ENCODE results near the gene PCCA. TPM values are rescaled to one million over a fixed set of nuclear protein-coding genes. Genes with fewer than 3 reads are reported as not detected.
"Not testable (repeated sequence)": the region's sequence is repeated elsewhere in the genome, so short reads cannot be mapped to it uniquely, and the experiment has no call there.

The PCCA gene
- total and polyA plus RNA-seq, 4 donors = 30.1 to 160 (median 76.3) TPM

DNA sequence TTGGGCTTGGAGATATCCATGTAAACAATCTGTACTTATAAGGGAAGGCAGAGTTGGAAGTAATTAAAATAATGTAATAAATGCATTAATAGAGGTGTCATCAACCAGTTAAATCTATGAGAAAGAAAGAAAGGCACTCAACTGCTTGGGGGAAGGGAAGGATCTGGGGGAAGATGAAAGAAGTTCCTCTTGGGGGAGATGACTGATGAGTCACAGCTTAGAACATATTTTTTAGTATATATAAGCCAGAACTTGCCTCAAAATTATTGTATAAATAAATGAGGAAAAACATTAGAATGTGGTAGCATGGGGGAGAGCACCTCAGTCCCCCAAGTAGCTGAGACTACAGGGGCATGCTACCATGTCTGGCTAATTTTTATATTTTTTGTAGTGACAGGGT is 293.9 kb downstream of the PCCA start:
- H3K36me3 ChIP-seq (ENCODE audit: control insufficient read depth in 4 of 4, insufficient read depth in 3 of 4, low read depth in 1 of 4, low read length in 3 of 4) = peaks cover 2 to 16% (median 8%) of the 10 kb centered on the region in 4 donors

DNA sequence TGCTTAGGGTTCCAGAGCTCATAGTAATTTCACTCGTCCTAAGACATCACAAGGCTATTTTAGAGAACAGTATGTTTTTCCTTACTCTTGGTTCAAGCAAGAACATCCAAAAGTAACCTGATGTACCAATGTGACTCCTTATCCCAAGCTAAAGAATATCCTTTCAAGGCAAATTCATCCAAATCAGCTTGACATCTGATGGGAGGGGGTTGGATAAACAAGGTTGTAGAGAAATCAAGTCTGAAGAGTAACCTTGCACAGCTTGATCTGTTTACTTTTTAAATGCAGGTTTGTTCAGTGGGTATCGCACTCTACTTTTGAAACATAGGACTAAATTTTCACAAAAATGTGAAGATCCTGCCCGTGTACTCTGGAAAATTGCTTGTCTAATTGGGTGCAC is 298.5 kb downstream of the PCCA start:
- H3K4me3 ChIP-seq (ENCODE audit: low read depth in 1 of 3, low read length in 3 of 3) = no peak overlapping the region
- DNase-seq (ENCODE audit: low spot score) = no peak
- TF ChIP-seq JUND (IDR thresholded peaks at IDR 0.05) (no peak), RXRA (IDR thresholded peaks at IDR 0.05) (no peak), MAX (IDR thresholded peaks at IDR 0.05) (no peak), FOXA1 (IDR thresholded peaks at IDR 0.05) (no peak), CTCF (IDR thresholded peaks at IDR 0.05; ENCODE audit: low read depth, low read length, missing input control) (no peak)
- TF ChIP-seq, protein P1, sequence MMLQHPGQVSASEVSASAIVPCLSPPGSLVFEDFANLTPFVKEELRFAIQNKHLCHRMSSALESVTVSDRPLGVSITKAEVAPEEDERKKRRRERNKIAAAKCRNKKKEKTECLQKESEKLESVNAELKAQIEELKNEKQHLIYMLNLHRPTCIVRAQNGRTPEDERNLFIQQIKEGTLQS (IDR thresholded peaks at IDR 0.05) = no peak
- H3K4me1 ChIP-seq (ENCODE audit: control insufficient read depth in 4 of 4, insufficient read depth in 4 of 4, low read length in 3 of 4) = peaks cover 0 to 2% (median 0%) of the 10 kb centered on the region in 4 donors
- no peak overlapping the region for H3K27ac ChIP-seq (ENCODE audit: low read depth in 1 of 2, low read length in 2 of 2)
- H3K36me3 ChIP-seq (ENCODE audit: control insufficient read depth in 4 of 4, insufficient read depth in 3 of 4, low read depth in 1 of 4, low read length in 3 of 4) = peaks cover 2 to 11% (median 8%) of the 10 kb centered on the region in 4 donors
- 97% methylated on average over 3 of the region's 3 CpGs for WGBS
- no peak overlapping the region for H3K9ac ChIP-seq (ENCODE audit: low read depth in 1 of 2, low read length in 2 of 2)
- H3K9me3 ChIP-seq (ENCODE audit: control insufficient read depth in 4 of 4, low read length in 3 of 4) = no peaks in the 10 kb centered on the region
- no peaks in the 10 kb centered on the region for H3K27me3 ChIP-seq (ENCODE audit: control insufficient read depth in 4 of 4, insufficient read depth in 4 of 4, low read length in 3 of 4)

More for the DNA sequence above, 293.9 kb downstream of the PCCA start:
- TF ChIP-seq FOXA2 (IDR thresholded peaks at IDR 0.05) = no peak
- no peak for TF ChIP-seq TAF1 (conservative IDR thresholded peaks at IDR 0.05)
- TF ChIP-seq JUND (IDR thresholded peaks at IDR 0.05) = no peak
- TF ChIP-seq FOXA1 (IDR thresholded peaks at IDR 0.05) = no peak
- TF ChIP-seq HNF4A (conservative IDR thresholded peaks at IDR 0.05) = no peak
- Histone ChIP-seq H3K4me1 (ENCODE audit: control insufficient read depth in 4 of 4, insufficient read depth in 4 of 4, low read length in 3 of 4) (peaks cover 0 to 15% (median 7%) of the 10 kb centered on the region in 4 donors), H3K9me3 (ENCODE audit: control insufficient read depth in 4 of 4, low read length in 3 of 4) (peaks cover 0 to 3% (median 0%) of the 10 kb centered on the region in 4 donors), H3K4me3 (ENCODE audit: low read depth in 1 of 3, low read length in 3 of 3) (no peak overlapping the region), H3K27me3 (ENCODE audit: control insufficient read depth in 4 of 4, insufficient read depth in 4 of 4, low read length in 3 of 4) (no peaks in the 10 kb centered on the region), H3K27ac (ENCODE audit: low read depth in 1 of 2, low read length in 2 of 2) (no peak overlapping the region), H3K9ac (ENCODE audit: low read depth in 1 of 2, low read length in 2 of 2) (no peak overlapping the region)
- DNase-seq (ENCODE audit: low spot score) = no peak

DNA sequence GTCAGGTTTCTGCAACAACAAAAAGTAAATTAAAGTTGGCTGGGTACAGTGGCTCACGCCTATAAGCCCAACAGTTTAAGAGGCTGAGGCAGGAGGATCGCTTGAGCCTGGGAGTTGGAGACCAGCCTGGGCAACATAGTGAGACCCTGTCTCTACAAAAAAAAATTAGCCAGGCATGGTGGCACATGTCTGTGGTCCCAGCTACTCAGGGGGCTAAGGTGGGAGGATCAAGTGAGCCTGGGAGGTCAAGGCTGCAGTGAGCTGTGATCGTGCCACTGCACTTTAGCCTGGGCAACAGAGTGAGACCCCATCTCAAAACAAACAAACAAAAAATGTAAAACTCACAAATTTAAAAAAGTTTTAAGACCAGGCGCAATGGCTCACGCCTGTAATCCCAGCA is 299.3 kb downstream of the PCCA start:
- H3K9ac ChIP-seq (ENCODE audit: low read depth in 1 of 2, low read length in 2 of 2); H3K4me1 ChIP-seq (ENCODE audit: control insufficient read depth in 4 of 4, insufficient read depth in 4 of 4, low read length in 3 of 4); H3K27ac ChIP-seq (ENCODE audit: low read depth in 1 of 2, low read length in 2 of 2); H3K9me3 ChIP-seq (ENCODE audit: control insufficient read depth in 4 of 4, low read length in 3 of 4); DNase-seq (ENCODE audit: low spot score); H3K4me3 ChIP-seq (ENCODE audit: low read depth in 1 of 3, low read length in 3 of 3); H3K27me3 ChIP-seq (ENCODE audit: control insufficient read depth in 4 of 4, insufficient read depth in 4 of 4, low read length in 3 of 4): not testable (repeated sequence)
- peaks cover 2 to 11% (median 8%) of the 10 kb centered on the region in 4 donors for H3K36me3 ChIP-seq (ENCODE audit: control insufficient read depth in 4 of 4, insufficient read depth in 3 of 4, low read depth in 1 of 4, low read length in 3 of 4)
- 98% methylated on average over 5 of the region's 5 CpGs for WGBS

GRCh38 chr13:100388923-100389322 is 300.0 kb downstream of the PCCA start:
- Histone ChIP-seq H3K36me3 (ENCODE audit: control insufficient read depth in 4 of 4, insufficient read depth in 3 of 4, low read depth in 1 of 4, low read length in 3 of 4) (peaks cover 2 to 11% (median 8%) of the 10 kb centered on the region in 4 donors), H3K9me3 (ENCODE audit: control insufficient read depth in 4 of 4, low read length in 3 of 4) (no peaks in the 10 kb centered on the region), H3K4me3 (ENCODE audit: low read depth in 1 of 3, low read length in 3 of 3) (no peak overlapping the region), H3K4me1 (ENCODE audit: control insufficient read depth in 4 of 4, insufficient read depth in 4 of 4, low read length in 3 of 4) (no peaks in the 10 kb centered on the region), H3K27me3 (ENCODE audit: control insufficient read depth in 4 of 4, insufficient read depth in 4 of 4, low read length in 3 of 4) (no peaks in the 10 kb centered on the region), H3K27ac (ENCODE audit: low read depth in 1 of 2, low read length in 2 of 2) (no peak overlapping the region), H3K9ac (ENCODE audit: low read depth in 1 of 2, low read length in 2 of 2) (no peak overlapping the region)
- no peak for DNase-seq (ENCODE audit: low spot score)
- 91% methylated on average over 4 of the region's 4 CpGs for WGBS
- TF ChIP-seq SP1 (IDR thresholded peaks at IDR 0.05) = no peak
- no peak for TF ChIP-seq TAF1 (conservative IDR thresholded peaks at IDR 0.05)
- no peak for TF ChIP-seq RAD21 (IDR thresholded peaks at IDR 0.05)
- no peak for TF ChIP-seq FOXA2 (IDR thresholded peaks at IDR 0.05)
- TF ChIP-seq EGR1 (IDR thresholded peaks at IDR 0.05; ENCODE audit: low read depth in 2 of 2) = no peak
- TF ChIP-seq CTCF (IDR thresholded peaks at IDR 0.05; ENCODE audit: low read depth, low read length, missing input control) = no peak
- TF ChIP-seq, protein P1 (IDR thresholded peaks at IDR 0.05) = no peak
- TF ChIP-seq GABPA (IDR thresholded peaks at IDR 0.05 in 1 of 2, conservative IDR thresholded peaks at IDR 0.05 in 1 of 2) = no peak
- TF ChIP-seq JUND (IDR thresholded peaks at IDR 0.05) = no peak
- no peak for TF ChIP-seq HNF4G (IDR thresholded peaks at IDR 0.05)
- no peak for TF ChIP-seq NR2F2 (IDR thresholded peaks at IDR 0.05)

Measured in liver (tissue), 9 donors.